Skeletal muscle cell (primary cell): ENCODE measurements around the gene SERTAD1.
"Not testable (repeated sequence)": the region's sequence is repeated elsewhere in the genome, so short reads cannot be mapped to it uniquely, and the experiment has no call there.

Experiments
- DNase-seq: peaks from one replicate; pipeline ENCODE4 v3.0.0-alpha.2; 2010; ENCODE audit warnings: low read depth
- H3K4me3 ChIP-seq: 2 replicates; pipeline ENCODE4 v1.5.1; 2011; ENCODE audit warnings: low read depth, mild to moderate bottlenecking, control low read depth, low read length, moderate library complexity

SERTAD1 gene

GRCh38 chr19:40411958-40412499 lies 13.8 kb downstream of the SERTAD1 start:
- H3K4me3 ChIP-seq: no peak overlapping the region
- DNase-seq: no peak

- no peak for DNase-seq
- H3K4me3 ChIP-seq: no peak overlapping the region
These were observed 14.5 kb downstream of the SERTAD1 start for GRCh38 chr19:40411125-40411842.

GRCh38 chr19:40410030-40410389 lies 15.8 kb downstream of the SERTAD1 start:
- no peak for DNase-seq
- H3K4me3 ChIP-seq: no peak overlapping the region

DNA sequence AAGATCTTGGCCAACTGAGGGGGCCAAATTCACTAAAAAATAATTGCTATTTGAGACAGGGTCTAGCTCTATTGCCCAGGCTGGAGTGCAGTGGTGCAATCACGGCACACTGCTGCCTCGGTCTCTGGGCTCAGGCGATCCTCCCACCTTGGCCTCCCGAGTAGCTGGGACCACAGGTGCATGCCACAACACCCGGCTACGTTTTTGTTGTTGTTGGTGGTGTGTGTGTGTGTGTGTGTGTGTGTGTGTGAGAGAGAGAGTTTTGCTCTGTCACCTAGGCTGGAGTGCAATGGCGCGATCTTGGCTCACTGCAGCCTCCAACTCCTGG lies 17.2 kb downstream of the SERTAD1 start:
- not testable (repeated sequence) for DNase-seq, H3K4me3 ChIP-seq

GRCh38 chr19:40407714-40408597 lies 17.8 kb downstream of the SERTAD1 start:
- H3K4me3 ChIP-seq: no peak overlapping the region
- DNase-seq: no peak

GRCh38 chr19:40403262-40403984 lies 22.4 kb downstream of the SERTAD1 start:
- peak overlapping the region; percentile 60 for H3K4me3 ChIP-seq
- DNase-seq: peak; percentile 64

DNA sequence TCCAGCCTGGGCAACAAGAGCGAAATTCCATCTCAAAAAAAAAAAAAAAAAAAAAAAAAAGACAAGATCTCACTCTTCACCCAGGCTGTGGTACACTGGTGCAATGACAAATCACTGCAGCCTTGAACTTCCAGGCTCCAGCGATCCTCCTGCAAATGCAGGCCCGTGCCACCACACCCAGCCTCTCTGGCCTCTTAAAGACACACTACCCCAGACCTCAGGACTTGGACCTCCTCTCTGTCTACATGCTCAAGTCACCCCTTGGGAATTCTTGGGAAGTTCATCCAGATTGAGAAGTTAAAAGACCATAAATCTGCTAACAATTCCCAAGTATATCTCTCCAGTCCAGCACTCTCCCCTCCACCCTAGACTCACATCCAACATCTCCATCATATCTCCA lies 25.2 kb downstream of the SERTAD1 start:
- DNase-seq: no peak
- no peak overlapping the region for H3K4me3 ChIP-seq

DNA sequence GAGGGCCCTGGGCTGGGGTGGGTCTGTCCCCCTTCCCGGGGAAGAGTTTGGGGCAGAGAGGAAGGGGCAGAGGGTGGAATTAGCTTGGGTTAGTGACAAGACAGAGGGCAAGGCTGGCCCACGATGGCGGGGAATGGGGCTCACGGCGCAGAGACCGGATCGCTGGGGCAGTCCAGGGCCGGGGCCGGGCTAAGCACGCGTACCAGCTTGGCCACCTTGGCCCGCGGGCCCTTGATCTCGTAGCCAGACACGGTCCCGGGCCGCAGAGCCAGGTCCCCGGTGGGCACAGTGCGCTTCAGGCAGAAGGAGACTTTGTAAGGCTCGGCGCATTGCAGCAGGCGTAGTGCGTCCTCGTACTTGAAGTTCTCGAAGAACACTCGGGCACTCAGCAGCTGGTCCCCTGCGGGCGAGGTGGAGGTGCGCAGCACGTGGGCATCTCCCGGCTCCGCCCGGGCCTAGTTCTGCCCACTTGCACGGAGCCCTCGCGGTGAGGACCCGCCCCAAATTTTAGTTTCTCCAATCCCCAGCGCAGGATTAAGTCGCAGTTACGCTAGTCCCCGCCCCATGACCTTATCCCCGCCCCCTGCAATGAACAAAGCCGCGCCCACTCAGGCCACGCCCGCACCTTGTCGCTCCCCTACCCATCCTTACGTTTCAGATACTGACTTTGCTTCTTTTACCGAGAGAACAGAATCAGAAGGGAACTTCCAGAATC lies 27.2 kb downstream of the SERTAD1 start:
- no peak overlapping the region for H3K4me3 ChIP-seq
- DNase-seq: no peak

- no peak overlapping the region for H3K4me3 ChIP-seq
- no peak for DNase-seq
These were observed 28.3 kb downstream of the SERTAD1 start for GRCh38 chr19:40397568-40397906.

DNA sequence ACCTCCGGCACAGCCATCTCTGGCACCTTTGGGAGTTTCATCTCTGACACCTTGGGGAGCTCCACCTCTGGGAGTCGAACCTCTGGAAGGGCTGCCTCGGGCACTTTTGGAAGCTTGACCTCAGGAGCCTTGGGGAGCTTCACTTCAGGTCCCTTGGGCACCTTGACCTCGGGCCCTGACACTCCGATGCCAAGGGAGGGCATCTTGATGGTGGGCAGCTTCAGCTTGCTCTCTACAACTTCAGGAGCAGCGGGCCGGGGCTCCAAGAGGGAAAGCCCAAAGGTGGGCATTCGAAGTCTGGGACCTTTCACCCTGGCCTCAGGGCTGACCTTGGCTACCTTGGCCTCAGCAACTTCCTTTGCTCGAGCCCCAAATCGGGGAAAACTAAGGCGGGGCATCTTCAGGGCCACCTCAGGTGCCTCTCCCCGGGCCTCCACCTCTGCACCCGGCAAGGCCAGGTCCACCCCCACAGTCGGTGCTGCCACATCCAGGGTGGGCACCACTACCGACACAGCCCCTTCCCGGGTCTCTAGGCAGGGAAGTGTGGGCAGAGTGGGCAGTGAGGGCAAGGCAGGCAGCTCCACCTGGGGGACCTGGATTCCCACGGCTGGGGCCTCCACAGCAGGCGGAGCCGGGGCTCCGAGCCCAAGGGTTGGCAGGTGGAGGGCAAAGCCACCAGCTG lies 28.8 kb downstream of the SERTAD1 start:
- DNase-seq: no peak
- no peak overlapping the region for H3K4me3 ChIP-seq

- H3K4me3 ChIP-seq: no peak overlapping the region
- no peak for DNase-seq
These were observed 29.8 kb downstream of the SERTAD1 start for GRCh38 chr19:40395956-40396355.

DNA sequence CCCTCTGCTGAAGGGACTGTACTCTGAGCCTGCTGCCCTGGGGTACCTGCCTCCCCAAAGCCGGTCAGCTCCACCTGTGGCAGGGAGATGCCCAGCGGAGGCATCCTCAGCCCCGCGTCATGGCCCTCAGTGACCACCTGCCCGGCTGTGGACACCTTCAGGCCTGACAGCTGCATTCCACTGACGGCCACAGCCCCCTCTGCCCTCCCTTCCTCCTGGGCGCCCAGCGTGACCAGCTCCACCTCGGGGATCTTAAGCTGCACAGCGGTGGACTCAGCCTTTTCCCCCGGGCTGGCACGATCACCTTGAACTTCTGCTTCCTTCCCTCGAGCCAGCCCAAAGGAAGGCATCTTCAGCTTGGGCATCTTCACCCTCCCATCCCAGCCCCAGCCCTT lies 31.0 kb downstream of the SERTAD1 start:
- no peak overlapping the region for H3K4me3 ChIP-seq
- DNase-seq: no peak

DNA sequence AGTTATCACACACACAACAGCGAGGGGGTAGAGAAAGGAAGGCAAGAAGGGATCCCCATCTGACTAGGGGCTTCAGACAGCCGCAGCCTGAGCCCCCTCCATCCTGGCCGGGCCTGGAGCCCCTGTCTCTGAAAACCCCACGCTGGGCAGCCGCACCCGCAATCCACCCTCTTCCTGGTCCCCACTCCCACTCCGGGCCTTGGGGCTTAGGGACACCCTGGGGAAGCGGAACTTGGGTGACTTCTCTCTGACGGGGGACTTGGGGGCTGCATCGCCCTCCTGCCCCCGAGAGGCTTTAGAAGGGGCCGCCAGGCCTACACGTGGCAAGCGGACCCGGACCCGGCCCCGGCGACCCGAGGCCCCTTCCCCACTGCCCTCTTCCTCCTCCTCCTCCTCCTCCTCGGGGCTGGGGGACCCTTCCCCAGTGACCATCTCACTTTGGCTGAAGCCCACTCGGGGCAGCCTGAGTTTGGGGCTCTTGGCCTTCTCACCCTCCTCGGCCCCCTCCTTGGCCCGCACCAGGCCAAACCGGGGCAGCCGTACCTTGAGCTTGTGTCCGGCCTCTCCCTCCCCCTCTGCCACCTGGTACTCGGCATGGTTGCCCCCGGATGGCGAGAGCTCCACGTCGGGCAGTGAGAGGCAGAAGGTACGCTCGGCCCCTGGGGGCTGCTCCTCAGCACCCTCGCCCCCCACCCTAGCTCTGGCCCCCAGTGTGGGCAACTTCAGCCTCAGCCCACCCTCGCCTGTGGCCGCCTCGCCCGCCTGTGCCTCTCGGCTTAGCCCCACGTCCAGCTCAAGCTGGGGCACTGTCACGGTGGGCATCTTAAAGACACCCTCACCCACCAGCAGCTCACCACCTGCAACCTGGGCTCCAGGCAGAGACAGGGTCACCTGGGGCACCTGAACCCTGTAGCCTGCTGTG lies 31.6 kb downstream of the SERTAD1 start:
- H3K4me3 ChIP-seq: no peak overlapping the region
- no peak for DNase-seq

DNA sequence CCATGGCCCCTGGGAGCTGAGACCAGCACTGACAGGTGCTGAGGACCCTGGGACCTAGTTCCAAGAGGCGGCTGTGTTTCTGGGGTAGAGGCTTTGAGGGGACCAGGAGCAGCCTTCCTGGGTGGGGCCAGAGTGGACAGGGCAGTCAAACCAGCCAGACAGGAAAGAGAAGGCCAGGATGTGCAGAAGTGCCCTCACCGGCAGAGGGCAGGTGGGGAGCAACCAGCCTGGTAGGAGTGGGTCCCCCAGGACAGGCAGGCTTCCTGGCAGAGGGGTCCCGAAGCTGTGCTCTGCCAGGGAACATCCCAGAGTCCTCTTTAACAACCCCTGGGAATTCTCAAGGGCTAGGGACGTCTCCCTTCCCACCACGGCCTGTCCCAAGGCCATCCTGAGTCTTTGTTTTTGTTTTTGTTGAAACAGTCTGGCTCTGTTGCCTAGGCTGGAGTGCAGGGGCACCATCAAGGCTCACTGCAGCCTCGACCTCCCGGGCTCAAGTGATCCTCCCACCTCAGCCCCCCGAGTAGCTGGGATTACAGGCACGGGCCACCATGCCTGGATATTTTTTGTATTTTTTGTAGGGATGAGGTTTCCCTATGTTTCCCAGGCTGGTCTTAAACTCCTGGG lies 32.8 kb downstream of the SERTAD1 start:
- no peak for DNase-seq
- no peak overlapping the region for H3K4me3 ChIP-seq

DNA sequence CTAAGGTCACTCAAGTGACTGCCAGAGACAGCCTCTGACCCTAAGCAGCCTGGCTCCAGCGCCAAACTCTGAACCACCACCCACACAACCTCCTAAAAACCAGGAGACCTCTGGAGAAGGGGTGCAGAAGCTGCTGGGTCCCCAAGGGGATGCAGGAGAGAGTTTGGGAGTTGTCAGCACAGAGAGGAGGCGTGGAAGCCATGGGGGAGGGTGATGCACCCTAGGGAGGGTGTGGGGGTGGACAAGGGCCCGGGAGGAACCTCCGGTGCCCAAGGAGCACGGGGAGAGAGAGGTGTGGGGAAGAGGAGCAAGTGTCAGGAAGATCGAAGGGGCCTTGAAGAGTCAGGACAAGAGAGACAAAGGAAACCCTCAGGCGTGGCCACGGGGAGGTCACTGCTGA lies 33.7 kb downstream of the SERTAD1 start:
- DNase-seq: no peak

DNA sequence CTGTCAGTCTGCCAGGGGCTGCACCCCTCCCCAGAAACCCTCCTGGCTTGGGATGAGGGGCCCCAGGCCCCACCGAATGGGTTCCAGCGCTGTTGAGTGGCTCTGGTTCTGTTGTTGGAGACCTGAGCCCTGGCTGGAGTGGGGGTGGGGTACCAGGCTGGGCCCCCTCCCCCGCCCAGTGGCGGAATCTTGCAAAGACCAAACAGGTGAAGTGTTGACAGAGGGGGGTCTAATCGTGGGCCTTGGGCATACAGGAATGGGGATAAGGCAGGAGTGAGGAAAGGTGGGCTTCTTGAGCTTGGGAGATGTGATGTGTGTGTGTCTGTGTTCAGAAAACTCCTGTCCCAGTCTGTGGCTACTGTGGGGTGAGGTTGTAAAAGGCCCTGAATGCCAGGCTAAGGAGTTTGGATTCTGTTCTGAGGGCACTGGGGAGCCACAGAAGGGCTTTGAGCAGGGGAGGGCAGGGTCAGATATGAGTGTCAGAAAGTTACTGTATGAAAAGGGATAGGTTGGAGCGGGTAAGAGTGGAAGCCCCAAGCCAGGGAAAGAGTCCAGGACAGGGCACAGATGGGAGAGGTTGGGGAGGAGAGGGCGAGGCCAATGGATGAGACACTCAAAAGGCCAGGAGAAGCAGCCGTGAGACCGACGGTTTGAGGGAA lies 35.6 kb downstream of the SERTAD1 start, which contains the start of gene HIPK4:
HIPK4 (minus strand) TSS at position 98 of the 659 bp plus-strand sequence. CDS start 279 bp downstream, outside the sequence.
- H3K4me3 ChIP-seq: no peak within 1 kb of the TSS
- DNase-seq: no peak

More for the DNA sequence above, 33.7 kb downstream of the SERTAD1 start:
- H3K4me3 ChIP-seq: no peak overlapping the region
